ENCODE measurements around the gene MORC3. TPM values are rescaled to one million over a fixed set of nuclear protein-coding genes. Genes with fewer than 3 reads are reported as not detected.

Gene MORC3
- total and polyA plus RNA-seq, 2 donors (not counting 1 experiment from before 2014, with no cell fraction given) = 24.4 to 51.7 TPM

DNA sequence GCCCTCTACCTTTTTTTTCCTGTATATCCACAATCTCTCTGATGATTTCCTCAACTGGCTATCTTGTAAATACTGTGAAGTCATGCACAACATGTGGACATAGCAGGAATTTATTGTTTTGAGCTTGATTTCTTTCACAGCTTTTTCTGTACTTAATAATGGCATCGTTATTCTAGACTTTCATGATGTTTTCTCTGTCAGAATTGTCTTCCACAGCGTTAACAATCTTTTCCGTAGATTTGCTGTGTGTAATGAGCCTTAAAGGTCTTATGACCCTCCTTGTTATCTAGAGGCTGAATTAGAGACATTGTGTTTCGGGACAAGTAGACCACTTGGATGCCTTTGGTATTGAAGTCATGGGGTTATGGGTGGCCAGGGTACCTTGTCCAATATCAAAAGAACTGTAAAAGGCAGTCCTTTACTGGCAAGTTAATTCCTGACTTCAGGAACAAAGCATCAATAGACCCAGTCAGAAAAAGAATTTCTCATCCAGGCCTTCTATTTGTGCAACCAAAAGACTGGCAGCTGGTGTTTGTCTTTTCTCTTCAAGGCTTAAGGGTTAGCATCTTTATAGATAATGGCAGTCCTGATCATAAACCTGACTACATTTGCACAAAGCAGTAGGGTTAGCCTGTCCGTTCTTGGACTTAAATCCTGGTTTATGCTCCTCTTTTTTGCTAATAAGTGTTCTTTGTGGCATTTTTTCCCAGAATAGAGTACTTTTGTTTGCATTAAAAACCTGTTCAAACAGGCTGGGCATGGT, 35.1 kb downstream of the MORC3 start:
- no peak overlapping the region for H3K9ac ChIP-seq (ENCODE audit: insufficient read depth, low read length)
- no peak for DNase-seq (ENCODE audit: low read depth in 2 of 2)
- peaks cover 2% of the 10 kb centered on the region for H3K79me2 ChIP-seq (ENCODE audit: control insufficient read depth, insufficient read depth, low read length)
- no peak overlapping the region for H3K4me2 ChIP-seq (ENCODE audit: extremely low read depth, insufficient read depth, low read length)
- no peak overlapping the region for H3K27ac ChIP-seq (ENCODE audit: insufficient read depth, low read length)
- H3K4me3 ChIP-seq (replicated peaks in 1 of 4; ENCODE audit: control extremely low read depth in 1 of 4, insufficient read depth in 1 of 4, low read depth in 3 of 4, low read length in 4 of 4) = no peak overlapping the region
- H3K4me1 ChIP-seq (ENCODE audit: control insufficient read depth, extremely low read depth, insufficient read depth, low read length) = peaks cover 1% of the 10 kb centered on the region
- TF ChIP-seq EZH2 (IDR thresholded peaks at IDR 0.05; ENCODE audit: low read length, missing control alignments) (no peak), CTCF (conservative IDR thresholded peaks at IDR 0.05 in 1 of 2, IDR thresholded peaks at IDR 0.05 in 1 of 2; ENCODE audit: low read depth in 1 of 2, low read length in 2 of 2) (no peak)
- H3K27me3 ChIP-seq (ENCODE audit: control insufficient read depth, insufficient read depth, low read length) = no peaks in the 10 kb centered on the region
- peaks cover 7% of the 10 kb centered on the region for H3K36me3 ChIP-seq (ENCODE audit: control insufficient read depth, insufficient read depth, low read length)
- H3K9me3 ChIP-seq (ENCODE audit: control insufficient read depth, insufficient read depth, low read depth, low read length) = no peaks in the 10 kb centered on the region
- H4K20me1 ChIP-seq (ENCODE audit: control insufficient read depth, extremely low read depth, insufficient read depth, low read length) = no peaks in the 10 kb centered on the region
- no peak overlapping the region for H2AFZ ChIP-seq (ENCODE audit: low read length)

GRCh38 chr21:36355868-36356267, 35.9 kb downstream of the MORC3 start:
- Histone ChIP-seq H3K36me3 (ENCODE audit: control insufficient read depth, insufficient read depth, low read length) (peaks cover 11% of the 10 kb centered on the region), H3K4me3 (replicated peaks in 1 of 4; ENCODE audit: control extremely low read depth in 1 of 4, insufficient read depth in 1 of 4, low read depth in 3 of 4, low read length in 4 of 4) (no peak overlapping the region), H3K9ac (ENCODE audit: insufficient read depth, low read length) (no peak overlapping the region), H4K20me1 (ENCODE audit: control insufficient read depth, extremely low read depth, insufficient read depth, low read length) (no peaks in the 10 kb centered on the region), H2AFZ (ENCODE audit: low read length) (no peak overlapping the region), H3K27ac (ENCODE audit: insufficient read depth, low read length) (no peak overlapping the region), H3K4me2 (ENCODE audit: extremely low read depth, insufficient read depth, low read length) (no peak overlapping the region), H3K79me2 (ENCODE audit: control insufficient read depth, insufficient read depth, low read length) (peaks cover 2% of the 10 kb centered on the region), H3K27me3 (ENCODE audit: control insufficient read depth, insufficient read depth, low read length) (no peaks in the 10 kb centered on the region), H3K4me1 (ENCODE audit: control insufficient read depth, extremely low read depth, insufficient read depth, low read length) (no peaks in the 10 kb centered on the region), H3K9me3 (ENCODE audit: control insufficient read depth, insufficient read depth, low read depth, low read length) (no peaks in the 10 kb centered on the region)
- TF ChIP-seq EZH2 (IDR thresholded peaks at IDR 0.05; ENCODE audit: low read length, missing control alignments) = no peak
- no peak for TF ChIP-seq CTCF (conservative IDR thresholded peaks at IDR 0.05 in 1 of 2, IDR thresholded peaks at IDR 0.05 in 1 of 2; ENCODE audit: low read depth in 1 of 2, low read length in 2 of 2)
- no peak for DNase-seq (ENCODE audit: low read depth in 2 of 2)

- Histone ChIP-seq H3K27ac (ENCODE audit: insufficient read depth, low read length) (no peak overlapping the region), H3K79me2 (ENCODE audit: control insufficient read depth, insufficient read depth, low read length) (no peaks in the 10 kb centered on the region), H3K36me3 (ENCODE audit: control insufficient read depth, insufficient read depth, low read length) (peaks cover 13% of the 10 kb centered on the region), H3K9ac (ENCODE audit: insufficient read depth, low read length) (no peak overlapping the region), H3K4me2 (ENCODE audit: extremely low read depth, insufficient read depth, low read length) (no peak overlapping the region), H4K20me1 (ENCODE audit: control insufficient read depth, extremely low read depth, insufficient read depth, low read length) (no peaks in the 10 kb centered on the region), H3K27me3 (ENCODE audit: control insufficient read depth, insufficient read depth, low read length) (no peaks in the 10 kb centered on the region), H3K4me1 (ENCODE audit: control insufficient read depth, extremely low read depth, insufficient read depth, low read length) (no peaks in the 10 kb centered on the region), H2AFZ (ENCODE audit: low read length) (no peak overlapping the region), H3K4me3 (replicated peaks in 1 of 4; ENCODE audit: control extremely low read depth in 1 of 4, insufficient read depth in 1 of 4, low read depth in 3 of 4, low read length in 4 of 4) (no peak overlapping the region), H3K9me3 (ENCODE audit: control insufficient read depth, insufficient read depth, low read depth, low read length) (no peaks in the 10 kb centered on the region)
- TF ChIP-seq EZH2 (IDR thresholded peaks at IDR 0.05; ENCODE audit: low read length, missing control alignments) (no peak), CTCF (conservative IDR thresholded peaks at IDR 0.05 in 1 of 2, IDR thresholded peaks at IDR 0.05 in 1 of 2; ENCODE audit: low read depth in 1 of 2, low read length in 2 of 2) (no peak)
- DNase-seq (ENCODE audit: low read depth in 2 of 2) = no peak
Observed at GRCh38 chr21:36359185-36359584, 39.2 kb downstream of the MORC3 start.
